Tongue (tissue), 2 donors: ENCODE results near the gene SARS1. TPM values are rescaled to one million over a fixed set of nuclear protein-coding genes. Genes with fewer than 3 reads are reported as not detected.

Experiments used
- DNase-seq: peaks from one replicate; pipeline ENCODE4 v3.0.0-alpha.2; 2015
- total RNA-seq: library from RNA; depleted of rRNA; stranded (reverse); fragments of >200 nt; gene quantifications from one replicate; pipeline ENCODE4 v1.2.3, GENCODE V29; 2014

The SARS1 gene
- total RNA-seq, 1 donor from 2014 or later: 99.2 TPM

- DNase-seq: no peak
These were observed 36.1 kb downstream of the SARS1 start for GRCh38 chr1:109249654-109250401.

GRCh38 chr1:109250454-109251276 lies 36.9 kb downstream of the SARS1 start:
- DNase-seq: no peak

- DNase-seq: no peak
These were observed 37.8 kb downstream of the SARS1 start for GRCh38 chr1:109251277-109252166.

- no peak for DNase-seq
These were observed 38.6 kb downstream of the SARS1 start for GRCh38 chr1:109252167-109252892.

GRCh38 chr1:109252893-109253802 lies 39.4 kb downstream of the SARS1 start:
- DNase-seq: peak; percentile 80

- no peak for DNase-seq
These were observed 40.3 kb downstream of the SARS1 start for GRCh38 chr1:109253803-109254620.

GRCh38 chr1:109254621-109255096 lies 40.9 kb downstream of the SARS1 start:
- no peak for DNase-seq

- DNase-seq: no peak
These were observed 41.5 kb downstream of the SARS1 start for GRCh38 chr1:109255097-109255651.

- DNase-seq: no peak
These were observed 42.0 kb downstream of the SARS1 start for GRCh38 chr1:109255678-109256077.

- DNase-seq: no peak
These were observed 42.4 kb downstream of the SARS1 start for GRCh38 chr1:109256085-109256484.

GRCh38 chr1:109256971-109257681 lies 43.4 kb downstream of the SARS1 start:
- no peak for DNase-seq

- no peak for DNase-seq
These were observed 44.1 kb downstream of the SARS1 start for GRCh38 chr1:109257682-109258421.

GRCh38 chr1:109258481-109259466 lies 45.1 kb downstream of the SARS1 start:
- DNase-seq: no peak

- DNase-seq: no peak
These were observed 46.2 kb downstream of the SARS1 start for GRCh38 chr1:109259674-109260557.

- no peak for DNase-seq
These were observed 47.3 kb downstream of the SARS1 start for GRCh38 chr1:109261006-109261405.
